HG03520 (cell line): ENCODE results near the gene NFATC1.

Experiments
- ATAC-seq: cut with Tn5 transposase; IDR thresholded peaks from one replicate; pipeline ENCODE4 v1.9.1; 2021; ENCODE audit warnings: mild to moderate bottlenecking, moderate library complexity; ENCODE audit not compliant: unreplicated experiment

NFATC1 gene

DNA sequence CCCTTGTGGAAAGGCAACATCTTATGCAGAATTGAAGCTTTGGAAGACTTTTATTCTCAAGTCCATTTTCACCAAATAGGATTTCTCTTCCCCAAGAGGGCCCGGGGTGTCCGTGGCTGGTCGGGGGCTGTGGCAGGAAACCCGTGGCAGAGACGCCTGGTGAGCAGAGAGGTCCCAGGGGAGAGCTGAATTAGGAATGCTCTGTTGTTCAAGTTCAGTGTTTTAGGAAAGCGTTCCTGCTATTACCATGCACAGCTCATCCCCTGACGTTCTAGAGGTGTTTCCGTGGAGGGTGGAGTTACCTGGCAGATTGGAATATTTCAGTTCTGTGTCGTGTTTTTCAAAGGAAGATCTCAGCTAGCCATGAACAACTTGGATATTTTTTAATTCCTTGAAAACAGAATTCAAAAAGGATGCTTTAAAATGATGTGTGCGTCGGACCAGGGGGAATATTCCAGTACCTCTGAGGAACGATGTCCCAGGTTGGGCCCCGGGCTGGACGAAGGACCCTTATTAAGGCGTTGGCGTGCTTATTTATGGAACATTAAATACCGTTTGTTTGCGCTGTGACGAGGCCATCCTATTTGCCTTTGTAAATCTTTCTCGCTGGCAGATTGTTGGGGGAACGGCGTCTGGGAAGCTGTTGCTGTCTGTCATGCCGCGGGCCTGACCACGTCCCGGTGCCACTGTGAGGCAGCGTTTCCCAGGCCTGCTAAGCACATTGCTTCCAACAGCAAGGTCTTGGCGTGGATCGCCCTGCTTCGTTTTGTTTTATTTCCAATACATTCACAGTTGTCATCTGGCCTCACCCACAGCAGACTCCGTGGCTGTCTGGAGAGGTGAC is 8.2 kb downstream of the NFATC1 start:
- no peak for ATAC-seq

DNA sequence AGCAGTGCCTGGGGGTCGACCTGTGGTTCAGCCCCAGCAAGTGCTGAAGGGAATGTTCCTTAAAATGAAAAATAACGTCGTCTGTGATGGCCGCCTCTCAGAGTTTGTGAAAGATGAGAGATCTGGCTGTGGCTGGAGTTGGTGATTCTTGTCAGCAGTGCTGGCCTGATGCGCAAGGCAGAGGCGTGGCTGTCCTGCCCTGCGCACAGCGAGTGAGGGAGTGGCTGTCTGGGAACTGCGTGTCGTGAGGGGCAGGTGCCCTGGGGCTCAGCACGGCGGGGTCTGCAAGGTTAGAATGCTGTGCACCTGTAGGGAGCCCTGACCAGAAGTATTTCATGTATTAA is 8.8 kb downstream of the NFATC1 start:
- ATAC-seq, result no peak

DNA sequence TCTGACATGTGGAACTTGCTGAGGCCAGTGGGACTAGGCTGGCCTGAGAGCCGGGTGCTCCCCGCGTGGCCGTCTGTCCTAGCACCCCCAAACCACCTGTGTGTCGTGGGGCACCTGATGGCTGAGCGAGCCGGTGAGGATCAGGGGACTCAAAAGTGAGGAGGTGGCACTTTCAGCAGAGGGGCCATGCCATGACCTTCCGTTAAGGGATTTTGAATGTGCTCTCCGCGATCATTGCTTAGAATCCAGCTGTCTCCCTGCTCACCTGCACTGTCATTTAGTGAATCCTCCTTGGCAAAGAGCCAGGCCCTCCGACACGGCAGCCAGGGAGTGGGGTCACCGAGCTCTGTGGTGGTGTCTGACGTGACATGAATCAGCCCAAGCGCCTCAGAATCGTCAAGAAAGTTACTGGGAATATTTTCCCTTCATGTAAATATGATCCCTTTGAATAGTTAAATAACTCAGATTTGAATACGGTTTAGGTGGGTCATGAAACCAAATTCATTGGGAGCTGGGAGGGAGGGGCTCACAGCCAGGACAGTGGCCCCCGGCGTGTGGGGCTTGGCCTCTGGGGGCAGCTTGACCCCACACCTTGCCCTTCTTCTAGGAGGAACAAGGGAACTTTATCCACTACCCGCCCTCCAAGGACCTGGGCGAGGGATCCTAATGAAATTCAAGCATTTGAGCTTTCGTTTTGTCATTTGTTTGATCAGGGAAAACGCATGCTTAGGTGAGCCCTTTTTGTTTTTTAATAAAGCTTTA is 9.5 kb downstream of the NFATC1 start:
- ATAC-seq, result no peak

DNA sequence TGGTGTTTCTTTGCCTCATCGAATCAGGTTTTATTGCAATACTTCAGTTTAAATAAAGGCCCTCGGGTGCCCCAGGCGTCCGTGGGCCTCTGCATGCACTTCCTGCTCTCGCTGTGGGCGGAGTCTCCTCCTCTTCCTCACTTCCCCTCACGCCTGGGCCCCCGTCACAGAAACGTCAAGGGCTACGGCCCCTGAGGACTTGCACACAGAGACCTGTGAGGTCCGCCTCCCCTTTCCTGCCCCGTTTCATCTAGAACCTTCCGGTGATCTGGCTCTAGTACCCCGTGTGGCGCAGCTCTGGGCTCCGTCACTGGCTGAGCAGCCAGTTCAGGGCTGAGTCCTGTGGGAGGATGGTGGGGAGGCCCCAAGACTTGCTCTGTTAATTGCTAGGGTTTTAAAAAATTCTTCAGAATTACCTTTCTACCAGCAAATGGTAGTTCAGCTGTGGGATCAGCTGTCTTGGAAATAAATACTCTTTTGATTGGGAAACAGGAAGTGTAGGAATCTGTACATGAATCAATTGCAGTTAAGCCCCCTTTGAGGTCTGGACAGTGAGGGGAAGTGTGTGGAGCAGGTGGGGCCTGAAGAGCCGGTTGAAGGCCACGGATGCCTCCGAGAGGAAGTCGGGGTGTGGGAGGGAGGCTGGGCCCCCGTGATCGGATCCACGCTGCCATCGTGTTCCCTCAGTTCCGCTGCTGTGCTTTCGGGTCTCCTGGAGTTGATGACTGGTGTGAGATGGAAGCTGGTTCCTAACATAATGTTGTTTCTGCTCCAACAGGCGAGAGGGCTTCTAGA is 10.2 kb downstream of the NFATC1 start:
- peak; percentile 77 for ATAC-seq

DNA sequence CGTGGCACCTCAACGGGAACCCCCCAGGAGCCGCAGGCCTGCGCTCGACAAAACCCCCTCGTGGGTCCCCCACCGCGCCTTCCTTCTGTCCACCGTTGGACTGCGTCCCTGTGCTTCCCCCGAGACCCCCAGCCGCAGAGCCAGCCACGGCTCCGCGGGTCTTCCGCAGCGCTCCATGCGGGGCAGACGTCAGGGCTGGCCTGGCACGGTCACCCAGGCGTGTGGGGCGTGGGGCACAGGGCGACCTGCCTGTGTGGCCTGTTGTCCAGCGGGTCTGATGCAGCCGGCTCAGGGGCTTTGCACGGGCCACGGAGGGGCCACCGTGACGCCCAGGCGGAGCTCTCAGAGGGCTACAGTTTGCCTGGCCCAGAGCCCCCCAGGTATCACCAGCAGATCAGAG is 11.0 kb downstream of the NFATC1 start:
- ATAC-seq, result no peak

DNA sequence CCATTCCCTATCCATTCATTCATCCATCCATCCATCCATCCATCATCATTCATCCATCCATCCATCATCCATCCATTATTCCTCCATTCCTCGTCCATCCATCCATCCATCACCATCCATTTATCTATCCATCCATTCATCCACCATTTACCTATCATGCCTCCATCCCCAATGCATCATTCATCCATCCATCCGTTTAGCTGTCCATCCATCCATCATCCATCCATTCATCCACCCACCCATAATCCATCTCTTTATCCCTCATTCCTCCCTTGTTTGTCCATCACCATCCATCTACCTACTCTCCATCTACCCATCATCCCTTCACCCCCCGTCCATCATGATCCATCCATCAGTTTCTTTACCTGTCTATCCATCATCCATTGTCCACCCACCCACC is 13.6 kb downstream of the NFATC1 start:
- no peak for ATAC-seq

DNA sequence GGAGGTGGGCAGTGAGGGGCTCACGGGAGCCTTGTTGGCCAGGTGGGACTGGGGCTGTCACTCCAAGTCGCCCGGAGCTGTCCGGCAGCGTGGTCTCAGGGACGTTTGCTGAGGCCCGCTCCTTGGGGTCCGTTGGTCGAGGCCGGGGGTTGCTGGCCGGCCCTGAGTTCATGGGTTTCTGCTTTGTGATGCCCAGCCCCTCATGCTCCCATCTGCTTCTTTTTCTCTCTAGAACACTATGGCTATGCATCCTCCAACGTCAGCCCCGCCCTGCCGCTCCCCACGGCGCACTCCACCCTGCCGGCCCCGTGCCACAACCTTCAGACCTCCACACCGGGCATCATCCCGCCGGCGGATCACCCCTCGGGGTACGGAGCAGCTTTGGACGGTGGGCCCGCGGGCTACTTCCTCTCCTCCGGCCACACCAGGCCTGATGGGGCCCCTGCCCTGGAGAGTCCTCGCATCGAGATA is 14.5 kb downstream of the NFATC1 start:
- no peak for ATAC-seq

DNA sequence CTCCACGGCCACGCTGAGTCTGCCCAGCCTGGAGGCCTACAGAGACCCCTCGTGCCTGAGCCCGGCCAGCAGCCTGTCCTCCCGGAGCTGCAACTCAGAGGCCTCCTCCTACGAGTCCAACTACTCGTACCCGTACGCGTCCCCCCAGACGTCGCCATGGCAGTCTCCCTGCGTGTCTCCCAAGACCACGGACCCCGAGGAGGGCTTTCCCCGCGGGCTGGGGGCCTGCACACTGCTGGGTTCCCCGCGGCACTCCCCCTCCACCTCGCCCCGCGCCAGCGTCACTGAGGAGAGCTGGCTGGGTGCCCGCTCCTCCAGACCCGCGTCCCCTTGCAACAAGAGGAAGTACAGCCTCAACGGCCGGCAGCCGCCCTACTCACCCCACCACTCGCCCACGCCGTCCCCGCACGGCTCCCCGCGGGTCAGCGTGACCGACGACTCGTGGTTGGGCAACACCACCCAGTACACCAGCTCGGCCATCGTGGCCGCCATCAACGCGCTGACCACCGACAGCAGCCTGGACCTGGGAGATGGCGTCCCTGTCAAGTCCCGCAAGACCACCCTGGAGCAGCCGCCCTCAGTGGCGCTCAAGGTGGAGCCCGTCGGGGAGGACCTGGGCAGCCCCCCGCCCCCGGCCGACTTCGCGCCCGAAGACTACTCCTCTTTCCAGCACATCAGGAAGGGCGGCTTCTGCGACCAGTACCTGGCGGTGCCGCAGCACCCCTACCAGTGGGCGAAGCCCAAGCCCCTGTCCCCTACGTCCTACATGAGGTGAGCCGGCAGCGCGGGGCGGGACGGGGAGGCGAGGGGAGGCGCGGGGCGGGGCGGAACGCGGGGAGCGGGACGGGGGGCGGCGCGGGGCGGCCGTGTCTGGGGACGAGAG is 15.2 kb downstream of the NFATC1 start:
- no peak for ATAC-seq

DNA sequence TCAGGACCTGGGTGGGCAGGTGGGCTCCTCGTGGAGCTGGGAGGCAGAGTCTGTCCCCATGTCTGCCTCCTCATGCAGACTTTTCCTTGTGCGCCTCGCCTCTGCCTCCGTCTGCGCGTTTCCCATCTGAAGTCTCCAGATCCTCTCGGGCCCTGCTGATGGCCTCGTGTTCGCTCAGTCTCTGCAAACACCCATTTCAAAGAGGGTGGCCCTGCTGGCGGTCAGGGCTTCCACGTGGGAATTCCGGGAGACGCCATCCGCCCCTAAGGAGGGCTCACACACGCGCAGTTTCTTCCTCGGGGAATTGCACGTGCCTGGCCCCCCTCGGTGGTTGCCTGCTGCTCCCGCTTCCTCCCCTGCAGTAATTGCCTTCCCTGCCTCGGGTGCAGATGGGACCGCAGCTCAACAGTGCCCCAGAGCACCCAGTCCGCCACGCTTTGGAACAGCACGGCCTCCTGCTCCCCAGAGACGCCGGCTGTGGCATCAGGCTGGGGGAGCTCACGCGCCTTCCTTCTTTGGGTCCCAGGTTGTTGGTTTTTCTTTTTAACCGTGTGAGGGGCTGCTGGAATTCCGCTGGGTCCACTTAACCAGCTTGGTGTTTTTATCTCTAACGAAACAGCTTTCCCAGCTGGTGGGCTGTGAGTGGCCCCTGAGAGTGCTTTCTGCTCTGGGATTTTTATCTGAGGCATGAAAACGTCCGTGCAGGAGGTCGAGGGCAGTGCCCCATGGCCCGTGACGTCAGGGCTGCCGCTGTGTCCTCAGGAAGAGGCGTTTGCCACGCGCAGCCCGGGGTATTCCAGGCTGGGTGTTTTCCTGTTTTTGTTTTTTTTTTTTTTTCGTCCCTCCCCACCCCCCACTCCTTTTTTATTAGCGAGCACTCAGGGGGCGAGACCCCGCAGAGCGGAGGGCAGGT is 16.1 kb downstream of the NFATC1 start:
- no peak for ATAC-seq

DNA sequence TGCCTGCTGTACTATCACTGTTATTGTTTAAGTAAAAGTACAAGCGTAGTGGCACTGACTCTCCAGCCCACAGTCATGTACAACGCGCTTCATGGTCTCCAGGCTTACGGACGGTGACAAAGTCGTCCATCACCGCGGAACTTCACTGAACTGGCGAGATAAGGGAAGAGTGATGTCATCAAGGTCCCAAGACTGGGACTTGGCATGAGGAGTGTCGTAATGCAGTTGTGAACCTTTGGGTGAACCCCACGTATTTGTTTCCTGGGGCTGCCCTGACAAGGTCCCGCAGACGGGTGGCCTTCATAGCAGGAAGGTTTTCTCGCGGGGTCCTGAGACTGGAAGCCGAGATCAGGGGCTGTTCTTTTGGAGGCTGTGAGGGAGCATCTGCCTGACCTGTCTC is 17.3 kb downstream of the NFATC1 start:
- no peak for ATAC-seq

DNA sequence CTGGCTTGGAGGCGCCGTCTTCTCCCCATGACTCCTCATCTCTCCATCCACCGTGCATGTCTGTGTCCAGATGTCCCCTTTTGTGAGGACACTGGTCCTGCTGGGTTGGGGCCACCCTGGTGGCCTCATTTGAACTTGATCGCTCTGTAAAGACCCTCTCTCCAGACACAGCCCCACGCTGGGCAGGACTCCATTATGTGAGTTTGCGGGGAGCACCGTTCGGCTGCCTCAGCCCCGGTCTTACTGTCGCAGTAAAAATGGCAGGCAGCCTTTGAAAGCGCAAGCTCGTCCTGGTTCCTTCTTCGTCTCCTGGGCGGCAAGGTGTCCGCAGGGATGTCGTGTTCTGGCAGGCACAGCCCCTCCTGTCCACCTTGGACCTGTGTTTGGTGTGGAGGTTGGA is 17.7 kb downstream of the NFATC1 start:
- ATAC-seq, result no peak

DNA sequence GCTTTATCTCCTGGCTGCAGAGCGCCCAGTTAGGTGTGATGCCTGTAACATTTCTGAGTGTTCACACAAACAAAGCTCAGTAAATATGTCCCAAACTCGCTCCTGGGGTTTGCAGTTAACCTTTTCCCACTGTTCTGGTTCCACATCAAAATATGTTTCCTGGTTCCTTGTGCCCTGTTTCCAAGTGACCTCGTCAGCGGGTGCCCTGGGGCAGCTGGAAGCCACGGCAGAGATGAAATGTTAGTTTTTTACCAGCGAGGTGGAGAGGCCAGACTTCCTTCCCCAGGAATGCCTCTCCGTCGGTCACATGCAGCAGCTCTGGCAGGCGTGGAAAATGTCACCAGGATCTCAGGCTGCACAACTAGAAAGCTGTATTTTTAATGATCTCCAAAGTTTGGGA is 18.2 kb downstream of the NFATC1 start:
- no peak for ATAC-seq

DNA sequence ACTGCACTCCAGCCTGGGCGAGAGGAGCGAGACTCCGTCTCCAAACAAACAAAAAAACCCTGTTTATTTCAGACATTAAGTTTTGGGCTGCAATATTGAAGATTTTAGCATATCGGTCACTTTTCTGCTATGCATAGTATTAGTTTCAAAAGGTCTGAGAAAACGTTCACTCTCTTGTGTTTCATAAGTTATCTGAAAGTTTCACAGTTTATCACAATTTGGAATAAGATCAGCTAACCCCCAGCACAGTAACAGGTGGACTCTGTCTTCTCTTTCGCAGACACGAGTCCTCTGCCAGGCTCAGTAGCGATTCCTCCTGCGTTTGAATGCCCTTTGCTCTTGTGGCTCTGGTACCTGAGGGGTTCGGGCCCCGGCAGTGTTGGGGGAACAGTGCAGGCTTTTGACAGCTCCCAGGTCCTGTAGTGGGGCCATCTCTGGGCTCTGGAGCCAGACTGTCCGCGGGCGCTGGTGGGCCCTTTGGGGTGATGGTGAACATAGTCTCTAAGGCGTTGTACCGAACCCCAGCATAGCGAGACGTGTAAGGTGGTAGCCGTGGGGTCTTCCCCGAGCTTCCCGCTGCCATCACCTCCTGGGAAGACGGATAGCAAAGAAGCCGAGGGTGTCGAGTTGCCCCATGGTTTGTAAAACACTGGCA is 20.4 kb downstream of the NFATC1 start:
- no peak for ATAC-seq

DNA sequence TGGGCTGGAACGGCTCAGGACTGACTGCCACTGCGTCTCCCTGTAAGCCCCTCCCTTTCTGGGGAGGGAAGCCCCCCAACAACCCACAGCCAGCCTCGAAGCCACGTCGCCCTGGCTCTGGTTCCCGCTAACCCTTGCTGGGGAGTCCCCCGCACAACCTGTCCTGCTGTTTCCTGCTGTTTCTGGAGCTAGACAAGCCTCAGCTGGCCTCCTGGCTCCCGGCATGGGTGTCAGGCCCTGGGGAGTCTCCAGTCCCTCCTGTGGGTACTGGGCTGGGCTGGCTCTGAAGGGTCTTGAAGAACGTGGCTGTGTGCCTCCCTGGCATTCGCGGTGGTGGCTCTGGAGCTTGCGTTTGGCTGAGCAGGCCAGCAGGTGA is 20.9 kb downstream of the NFATC1 start:
- no peak for ATAC-seq

DNA sequence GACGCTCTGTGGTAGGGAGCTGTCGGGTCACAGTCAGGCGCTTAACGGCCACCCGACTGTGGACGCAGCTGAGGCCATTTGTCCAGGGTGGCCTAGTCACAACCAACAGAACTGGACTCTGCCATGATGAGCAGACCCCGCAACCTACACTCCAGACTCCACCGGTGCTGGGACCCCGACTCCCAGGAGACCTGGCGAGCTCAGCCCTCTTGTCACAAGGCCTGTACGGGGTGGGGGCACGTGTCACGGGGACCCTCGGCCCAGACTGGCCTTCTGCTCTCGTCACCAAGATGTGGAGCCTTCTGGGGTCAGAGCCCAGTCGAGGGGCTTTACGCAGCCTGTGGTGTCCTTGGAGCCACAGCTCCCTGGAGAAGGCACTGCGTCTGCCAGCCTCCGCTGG is 22.5 kb downstream of the NFATC1 start:
- no peak for ATAC-seq

DNA sequence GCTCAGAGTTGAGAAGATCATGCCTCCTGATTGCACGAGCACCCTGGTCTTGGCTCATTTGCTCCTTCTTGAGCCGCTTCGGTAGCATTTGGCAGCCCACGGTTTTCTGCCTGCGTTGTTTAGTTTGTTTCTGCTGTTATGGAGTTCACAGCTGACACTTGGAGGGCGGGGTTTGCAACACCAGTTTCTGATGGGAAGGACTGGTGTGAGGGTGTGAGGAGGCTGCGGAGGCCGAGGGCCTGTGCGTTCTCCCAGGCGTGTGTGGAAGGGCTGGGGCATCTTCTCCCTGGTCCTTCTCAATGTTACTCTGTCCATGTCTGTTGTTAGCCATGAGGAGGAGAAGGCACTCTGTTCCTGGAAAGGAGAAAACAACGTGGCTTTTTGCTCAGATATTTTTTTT is 22.9 kb downstream of the NFATC1 start:
- no peak for ATAC-seq

DNA sequence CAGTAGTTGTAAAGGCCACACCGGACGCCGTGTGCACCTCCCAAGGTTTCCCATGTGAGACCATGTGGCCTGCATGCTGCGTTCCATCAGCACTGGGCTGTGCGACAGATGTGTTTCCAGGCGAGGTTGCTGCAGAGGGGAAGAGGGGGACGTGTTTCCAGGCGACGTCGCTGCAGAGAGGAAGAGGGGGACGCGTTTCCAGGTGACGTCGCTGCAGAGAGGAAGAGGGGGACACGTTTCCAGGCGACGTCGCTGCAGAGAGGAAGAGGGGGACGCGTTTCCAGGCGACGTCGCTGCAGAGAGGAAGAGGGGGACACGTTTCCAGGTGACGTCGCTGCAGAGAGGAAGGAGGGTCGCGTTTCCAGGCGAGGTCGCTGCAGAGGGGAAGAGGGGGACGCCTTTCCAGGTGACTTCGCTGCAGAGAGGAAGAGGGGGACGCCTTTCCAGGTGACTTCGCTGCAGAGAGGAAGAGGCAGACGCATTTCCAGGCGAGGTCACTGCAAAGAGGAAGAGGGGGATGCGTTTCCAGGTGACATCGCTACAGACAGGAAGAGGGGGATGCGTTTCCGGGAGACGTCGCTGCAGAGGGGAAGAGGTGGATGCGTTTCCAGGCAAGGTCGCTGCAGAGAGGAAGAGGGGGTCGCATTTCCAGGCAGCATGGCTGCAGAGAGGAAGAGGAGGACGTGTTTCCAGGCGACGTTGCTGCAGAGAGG is 24.5 kb downstream of the NFATC1 start:
- ATAC-seq, result no peak

DNA sequence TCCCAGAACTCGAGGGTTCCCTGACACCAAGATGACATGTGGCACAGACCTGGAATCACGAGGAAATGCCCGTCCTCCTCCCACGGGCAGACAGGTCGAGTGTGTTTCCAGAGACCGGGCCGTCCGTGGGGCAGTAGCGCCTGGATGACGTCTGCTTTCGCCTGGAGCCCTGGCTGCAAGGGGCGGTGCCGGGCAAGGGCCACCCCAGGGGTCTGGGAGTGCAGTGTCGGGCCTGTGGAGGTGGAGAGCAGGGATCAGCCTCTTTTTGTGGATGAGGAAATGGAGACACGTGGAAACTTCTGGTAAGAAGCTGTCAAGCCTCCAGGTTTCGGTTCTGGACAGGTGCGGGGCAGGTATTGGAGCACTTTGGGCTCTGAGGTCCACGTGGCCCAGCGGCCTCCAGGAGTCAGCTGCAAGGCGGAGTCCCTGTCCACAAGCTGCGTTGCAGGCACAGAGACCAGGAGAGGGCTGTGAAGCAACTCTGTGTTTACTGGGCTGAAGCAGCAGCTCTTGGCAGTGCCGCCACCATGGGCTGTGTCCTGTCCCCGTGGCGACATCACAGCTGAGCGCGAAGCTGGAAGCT is 25.6 kb downstream of the NFATC1 start:
- ATAC-seq, result no peak
